ENCODE measurements around the gene COMMD7. TPM values are rescaled to one million over a fixed set of nuclear protein-coding genes. Genes with fewer than 3 reads are reported as not detected.

The COMMD7 gene
- total and polyA plus RNA-seq, 2 of the 4 experiments (the other 2 are of a cell fraction): 51.8 to 67.5 TPM

DNA sequence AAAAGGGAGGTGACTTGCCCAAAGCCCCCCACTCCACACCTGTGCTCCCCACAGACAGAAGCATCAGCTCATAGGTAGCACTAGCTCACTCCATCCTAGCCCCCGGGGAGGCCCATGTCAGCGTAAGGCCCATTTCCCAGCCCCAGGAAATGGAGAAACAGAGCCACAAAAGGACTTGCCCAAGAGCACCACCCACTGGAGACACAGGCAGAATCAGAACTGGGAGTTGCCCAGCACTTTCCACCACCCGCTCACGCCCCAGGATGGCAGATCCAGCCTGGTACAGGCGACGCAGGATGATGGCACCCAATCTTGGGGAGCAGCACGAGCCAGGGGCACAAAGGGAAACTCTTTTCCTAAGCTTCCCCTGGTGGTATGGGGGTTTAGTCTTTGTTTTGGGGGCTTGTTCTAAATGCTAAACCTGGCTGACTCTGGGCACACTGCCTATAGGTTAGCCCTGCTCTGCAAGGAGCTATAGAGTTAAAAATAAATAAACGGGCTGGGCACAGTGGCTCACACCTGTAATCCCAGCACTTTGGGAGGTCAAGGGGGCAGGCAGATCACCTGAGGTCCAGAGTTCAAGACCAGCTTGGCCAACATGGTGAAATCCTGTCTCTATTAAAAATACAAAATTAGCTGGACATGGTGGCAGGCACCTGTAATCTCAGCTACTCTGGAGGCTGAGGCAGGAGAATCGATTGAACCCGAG, 81.3 kb downstream of the COMMD7 start:
- no peak overlapping the region for H2BK20ac ChIP-seq (ENCODE audit: low read depth, low read length)
- ChIA-PET CTCF (interaction anchor here (1.1 kb wide), 1 partner anchor 12 kb away, joined by 3 read pairs; the partner anchor contains the start of gene C20orf203), POLR2A (ENCODE audit: unreplicated experiment) (no interaction called here)
- H2BK120ac ChIP-seq (ENCODE audit: low read depth, low read length): no peak overlapping the region
- H2AK5ac ChIP-seq (ENCODE audit: low read depth, low read length): no peak overlapping the region
- H3K9me1 ChIP-seq (ENCODE audit: insufficient read depth, low read length): no peaks in the 10 kb centered on the region
- dilution Hi-C loops (cut with HindIII; ENCODE audit: low sequenced_read_pairs, unreplicated experiment): no loop called here
- H3K36me3 ChIP-seq (ENCODE audit: control insufficient read depth, insufficient read depth, low read length): no peaks in the 10 kb centered on the region
- no peaks in the 10 kb centered on the region for H3K4me1 ChIP-seq (ENCODE audit: control insufficient read depth, insufficient read depth, low read length)
- DNase-seq (no peak), ATAC-seq (ENCODE audit: low read depth) (no peak)
- no peak overlapping the region for H3K9ac ChIP-seq (ENCODE audit: low read depth, low read length)
- no peaks in the 10 kb centered on the region for H4K20me1 ChIP-seq (ENCODE audit: insufficient read depth, low read length)
- no peaks in the 10 kb centered on the region for H3K9me3 ChIP-seq (ENCODE audit: control insufficient read depth, insufficient read depth, low read length)
- H2BK5ac ChIP-seq (ENCODE audit: low read depth, low read length, poor library complexity, severe bottlenecking): no peak overlapping the region
- no peak overlapping the region for H2AFZ ChIP-seq (replicated peaks; ENCODE audit: low read length, poor library complexity)
- H3K56ac ChIP-seq (ENCODE audit: extremely low read depth, insufficient read depth, low read length): no peak overlapping the region
- WGBS, 2 experiments (ENCODE audit: extremely low coverage in 2 of 2, insufficient read length in 1 of 2): 93% methylated on average over 3 of the region's 10 CpGs; no CpG with 5 or more reads in 1 of the 2 experiments
- H3K23ac ChIP-seq (ENCODE audit: low read depth, low read length): no peak overlapping the region
- no peak overlapping the region for H4K91ac ChIP-seq (ENCODE audit: insufficient read depth, low read depth, low read length)
- H4K5ac ChIP-seq (ENCODE audit: low read depth, low read length): no peak overlapping the region
- BruUV-seq (replicated peaks): no TSS peak
- H3K18ac ChIP-seq (ENCODE audit: low read depth, low read length): no peak overlapping the region
- H3K27me3 ChIP-seq (ENCODE audit: control insufficient read depth, insufficient read depth, low read length): no peaks in the 10 kb centered on the region; the same call in 1 of the 2 replicates
- no peak overlapping the region for H3K4me2 ChIP-seq (ENCODE audit: low read depth, low read length)
- H3K4ac ChIP-seq (ENCODE audit: low read depth, low read length): no peak overlapping the region
- H3K14ac ChIP-seq (replicated peaks; ENCODE audit: low read depth, low read length): no peak overlapping the region
- intact Hi-C loops (cut with micrococcal nuclease): loop anchor here (5.0 kb wide), 1 partner anchor 745 kb away; no protein-coding TSS in a partner anchor
- H4K8ac ChIP-seq (ENCODE audit: low read depth in 2 of 2, low read length in 2 of 2): no peak overlapping the region
- H3K79me1 ChIP-seq (ENCODE audit: low read depth in 1 of 2, low read length in 2 of 2): no peaks in the 10 kb centered on the region
- no peak overlapping the region for H3K27ac ChIP-seq (ENCODE audit: insufficient read depth, low read length)
- no peak overlapping the region for H3K4me3 ChIP-seq (ENCODE audit: insufficient read depth, low read depth, low read length)
- H2BK15ac ChIP-seq (ENCODE audit: low read depth, low read length): no peak overlapping the region
- in situ Hi-C loops (cut with MboI; ENCODE audit: low sequenced_read_pairs): loop anchor here (25.0 kb wide), 1 partner anchor 825 kb away; the partner anchor contains the start of gene FOXS1
- H2AK9ac ChIP-seq (replicated peaks; ENCODE audit: low read depth, low read length, poor library complexity): no peak overlapping the region
- TF ChIP-seq USF2 (IDR thresholded peaks at IDR 0.05; ENCODE audit: low read depth, low read length): no peak
- TF ChIP-seq MAZ (IDR thresholded peaks at IDR 0.05; ENCODE audit: borderline replicate concordance, low read depth, low read length): no peak
- no peak for TF ChIP-seq RAD21 (IDR thresholded peaks at IDR 0.05; ENCODE audit: low read length)
- TF ChIP-seq, protein P1, sequence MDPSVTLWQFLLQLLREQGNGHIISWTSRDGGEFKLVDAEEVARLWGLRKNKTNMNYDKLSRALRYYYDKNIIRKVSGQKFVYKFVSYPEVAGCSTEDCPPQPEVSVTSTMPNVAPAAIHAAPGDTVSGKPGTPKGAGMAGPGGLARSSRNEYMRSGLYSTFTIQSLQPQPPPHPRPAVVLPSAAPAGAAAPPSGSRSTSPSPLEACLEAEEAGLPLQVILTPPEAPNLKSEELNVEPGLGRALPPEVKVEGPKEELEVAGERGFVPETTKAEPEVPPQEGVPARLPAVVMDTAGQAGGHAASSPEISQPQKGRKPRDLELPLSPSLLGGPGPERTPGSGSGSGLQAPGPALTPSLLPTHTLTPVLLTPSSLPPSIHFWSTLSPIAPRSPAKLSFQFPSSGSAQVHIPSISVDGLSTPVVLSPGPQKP (IDR thresholded peaks at IDR 0.05; ENCODE audit: borderline replicate concordance, low read depth, low read length): no peak
- no peak for TF ChIP-seq CEBPB (IDR thresholded peaks at IDR 0.05; ENCODE audit: low read depth, low read length)
- TF ChIP-seq MAFK (IDR thresholded peaks at IDR 0.05; ENCODE audit: low read depth, low read length): no peak
- TF ChIP-seq NFE2L2 (IDR thresholded peaks at IDR 0.05; ENCODE audit: low read depth, low read length): no peak
- TF ChIP-seq FOS (IDR thresholded peaks at IDR 0.05; ENCODE audit: low read depth, low read length): no peak
- no peak for TF ChIP-seq RFX5 (IDR thresholded peaks at IDR 0.05; ENCODE audit: low read depth, low read length)
- no peak for TF ChIP-seq SMC3 (IDR thresholded peaks at IDR 0.05; ENCODE audit: low read depth, low read length)
- TF ChIP-seq BHLHE40 (IDR thresholded peaks at IDR 0.05; ENCODE audit: low read depth, low read length): no peak
- no peak for TF ChIP-seq MXI1 (IDR thresholded peaks at IDR 0.05; ENCODE audit: borderline replicate concordance, low read depth, low read length)
- TF ChIP-seq CHD1 (IDR thresholded peaks at IDR 0.05; ENCODE audit: low read depth, low read length): no peak
- TF ChIP-seq RCOR1 (IDR thresholded peaks at IDR 0.05; ENCODE audit: insufficient replicate concordance, low read length): no peak
- TF ChIP-seq POLR2A (IDR thresholded peaks at IDR 0.05; ENCODE audit: low read depth, low read length): no peak

Measured in IMR-90 (cell line).